ENCODE results near the gene PCDHA7.
"Not testable (repeated sequence)": the region's sequence is repeated elsewhere in the genome, so short reads cannot be mapped to it uniquely, and the experiment has no call there.

Gene PCDHA7

GRCh38 chr5:140875085-140876065 lies 41.3 kb downstream of the PCDHA7 start, which contains the start of gene PCDHA12:
Gene PCDHA12 (plus strand): TSS chr5:140875308. CDS start chr5:140875473, 165 bp downstream.
- TF ChIP-seq CTCF (conservative IDR thresholded peaks at IDR 0.05), result peak; percentile 60
- peak within 1 kb of the TSS; percentile 70 for H3K27ac ChIP-seq

DNA sequence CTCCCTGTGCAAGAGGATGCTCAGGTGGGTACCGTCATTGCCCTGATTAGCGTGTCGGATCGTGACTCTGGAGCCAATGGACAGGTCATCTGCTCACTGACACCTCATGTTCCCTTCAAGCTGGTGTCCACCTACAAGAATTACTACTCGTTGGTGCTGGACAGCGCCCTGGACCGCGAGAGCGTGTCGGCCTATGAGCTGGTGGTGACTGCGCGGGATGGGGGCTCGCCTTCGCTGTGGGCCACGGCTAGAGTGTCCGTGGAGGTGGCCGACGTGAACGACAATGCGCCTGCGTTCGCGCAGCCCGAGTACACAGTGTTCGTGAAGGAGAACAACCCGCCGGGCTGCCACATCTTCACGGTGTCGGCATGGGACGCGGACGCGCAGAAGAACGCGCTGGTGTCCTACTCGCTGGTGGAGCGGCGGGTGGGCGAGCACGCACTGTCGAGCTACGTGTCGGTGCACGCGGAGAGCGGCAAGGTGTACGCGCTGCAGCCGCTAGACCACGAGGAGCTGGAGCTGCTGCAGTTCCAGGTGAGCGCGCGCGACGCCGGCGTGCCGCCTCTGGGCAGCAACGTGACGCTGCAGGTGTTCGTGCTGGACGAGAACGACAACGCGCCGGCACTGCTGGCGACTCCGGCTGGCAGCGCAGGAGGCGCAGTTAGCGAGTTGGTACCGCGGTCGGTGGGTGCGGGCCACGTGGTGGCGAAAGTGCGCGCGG lies 42.6 kb downstream of the PCDHA7 start:
- not testable (repeated sequence) for H3K27ac ChIP-seq

DNA sequence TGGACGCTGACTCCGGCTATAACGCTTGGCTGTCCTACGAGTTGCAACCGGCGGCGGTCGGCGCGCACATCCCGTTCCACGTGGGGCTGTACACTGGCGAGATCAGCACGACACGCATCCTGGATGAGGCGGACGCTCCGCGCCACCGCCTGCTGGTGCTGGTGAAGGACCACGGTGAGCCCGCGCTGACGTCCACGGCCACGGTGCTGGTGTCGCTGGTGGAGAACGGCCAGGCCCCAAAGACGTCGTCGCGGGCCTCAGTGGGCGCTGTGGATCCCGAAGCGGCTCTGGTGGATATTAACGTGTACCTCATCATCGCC lies 43.2 kb downstream of the PCDHA7 start:
- H3K27ac ChIP-seq, result no peak overlapping the region
- no peak for TF ChIP-seq CTCF (conservative IDR thresholded peaks at IDR 0.05)

- TF ChIP-seq CTCF (conservative IDR thresholded peaks at IDR 0.05), result peak; percentile 15; the same call in 1 of the 2 replicates
- H3K27ac ChIP-seq, result peak within 1 kb of the TSS; percentile 64
Observed at GRCh38 chr5:140881889-140882590, 48.0 kb downstream of the PCDHA7 start, which contains the start of gene PCDHA13. Gene PCDHA13 (plus strand): TSS chr5:140882124. CDS start chr5:140882269, 145 bp downstream.

- peak; percentile 68 for TF ChIP-seq CTCF (conservative IDR thresholded peaks at IDR 0.05)
- peak overlapping the region; percentile 64 for H3K27ac ChIP-seq
Observed at GRCh38 chr5:140882591-140882899, 48.5 kb downstream of the PCDHA7 start.

- no peak overlapping the region for H3K27ac ChIP-seq
- no peak for TF ChIP-seq CTCF (conservative IDR thresholded peaks at IDR 0.05)
Observed at GRCh38 chr5:140883373-140883772, 49.3 kb downstream of the PCDHA7 start.

DNA sequence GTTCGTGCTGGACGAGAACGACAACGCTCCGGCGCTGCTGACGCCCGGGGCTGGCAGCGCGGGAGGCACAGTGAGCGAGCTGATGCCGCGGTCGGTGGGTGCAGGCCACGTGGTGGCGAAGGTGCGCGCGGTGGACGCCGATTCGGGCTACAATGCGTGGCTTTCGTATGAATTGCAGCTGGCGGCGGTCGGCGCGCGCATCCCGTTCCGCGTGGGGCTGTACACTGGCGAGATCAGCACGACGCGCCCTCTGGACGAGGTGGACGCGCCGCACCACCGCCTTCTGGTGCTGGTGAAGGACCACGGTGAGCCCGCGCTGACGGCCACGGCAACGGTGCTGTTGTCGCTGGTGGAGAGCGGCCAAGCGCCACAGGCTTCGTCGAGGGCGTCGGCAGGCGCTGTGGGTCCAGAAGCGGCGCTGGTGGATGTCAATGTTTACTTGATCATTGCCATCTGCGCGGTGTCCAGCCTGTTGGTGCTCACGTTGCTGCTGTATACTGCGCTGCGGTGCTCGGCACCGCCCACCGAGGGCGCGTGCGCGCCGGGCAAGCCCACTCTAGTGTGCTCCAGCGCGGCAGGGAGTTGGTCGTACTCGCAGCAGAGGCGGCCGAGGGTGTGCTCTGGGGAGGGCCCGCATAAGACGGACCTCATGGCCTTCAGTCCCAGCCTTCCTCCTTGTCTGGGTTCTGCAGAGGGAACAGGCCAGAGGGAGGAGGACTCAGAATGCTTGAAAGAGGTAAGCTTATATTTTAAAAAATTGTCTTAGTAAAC lies 50.0 kb downstream of the PCDHA7 start:
- H3K27ac ChIP-seq, result no peak overlapping the region
- TF ChIP-seq CTCF (conservative IDR thresholded peaks at IDR 0.05), result no peak

Measured in VCaP (cell line).